GM19099 (cell line): ENCODE data around the gene CARD11.
A peak's percentile ranks its signal among the peaks of the same experiment; 100 is the strongest.

ENCODE experiments used
- POLR2A ChIP-seq: IDR thresholded peaks from 3 replicates; pipeline ENCODE4 v1.6.1; 2011; ENCODE audit warnings: low read depth; ENCODE audit not compliant: insufficient read length; ENCODE audit errors: extremely low read depth

The CARD11 gene

GRCh38 chr7:3043544-3044371 is at the start of gene CARD11:
Gene CARD11, minus strand, starts transcription at chr7:3043867. Its CDS starts 85,361 bp downstream, at chr7:2958506.
- TF ChIP-seq POLR2A: peak; percentile 19

GRCh38 chr7:3092468-3092867 is 48.8 kb upstream of the CARD11 start:
- no peak for TF ChIP-seq POLR2A

GRCh38 chr7:3091631-3092030 is 48.0 kb upstream of the CARD11 start:
- no peak for TF ChIP-seq POLR2A

GRCh38 chr7:3089493-3089892 is 45.8 kb upstream of the CARD11 start:
- TF ChIP-seq POLR2A: no peak

GRCh38 chr7:3087243-3087755 is 43.6 kb upstream of the CARD11 start:
- no peak for TF ChIP-seq POLR2A

- no peak for TF ChIP-seq POLR2A
Measured at GRCh38 chr7:3083350-3083749, 39.7 kb upstream of the CARD11 start.

- no peak for TF ChIP-seq POLR2A
Measured at GRCh38 chr7:3082831-3083230, 39.2 kb upstream of the CARD11 start.

GRCh38 chr7:3082386-3082785 is 38.7 kb upstream of the CARD11 start:
- no peak for TF ChIP-seq POLR2A

- TF ChIP-seq POLR2A: no peak
Measured at GRCh38 chr7:3080106-3080505, 36.4 kb upstream of the CARD11 start.

GRCh38 chr7:3078514-3078913 is 34.8 kb upstream of the CARD11 start:
- TF ChIP-seq POLR2A: no peak

GRCh38 chr7:3076700-3077099 is 33.0 kb upstream of the CARD11 start:
- TF ChIP-seq POLR2A: no peak

GRCh38 chr7:3076163-3076562 is 32.5 kb upstream of the CARD11 start:
- TF ChIP-seq POLR2A: no peak

- no peak for TF ChIP-seq POLR2A
Measured at GRCh38 chr7:3075441-3075840, 31.8 kb upstream of the CARD11 start.

- no peak for TF ChIP-seq POLR2A
Measured at GRCh38 chr7:3074459-3074821, 30.8 kb upstream of the CARD11 start.

- no peak for TF ChIP-seq POLR2A
Measured at GRCh38 chr7:3073763-3074458, 30.2 kb upstream of the CARD11 start.

- no peak for TF ChIP-seq POLR2A
Measured at GRCh38 chr7:3070908-3071307, 27.2 kb upstream of the CARD11 start.
